Gastroesophageal sphincter (tissue), 4 donors: ENCODE measurements around the gene CSMD2. TPM values are rescaled to one million over a fixed set of nuclear protein-coding genes. Genes with fewer than 3 reads are reported as not detected.

Experiments used
- ATAC-seq: fragments of 150-250 bp; one replicate; pipeline ENCODE4 v1.9.1; 2016; ENCODE audit warnings: mild to moderate bottlenecking, moderate library complexity
- H3K27ac ChIP-seq, 4 donors: fragments of 200-600 bp; sonication (generic) in 3 of 4; 1 replicate in 3 of 4; 2 replicates in 1 of 4; pipeline ENCODE4 v1.5.1; 2016 to 2019
- H3K27me3 ChIP-seq: fragments of 200-600 bp; sonication (generic); one replicate; pipeline ENCODE4 v1.5.1; 2019
- H3K36me3 ChIP-seq, 2 donors: fragments of 200-600 bp; sonication (generic); one replicate each; pipeline ENCODE4 v1.5.1; 2019; ENCODE audit warnings: control low read depth in 1 of 2
- H3K4me1 ChIP-seq, 3 donors: fragments of 200-600 bp; sonication (generic); 1 replicate in 2 of 3; 2 replicates in 1 of 3; pipeline ENCODE4 v1.5.1; 2016 to 2019; ENCODE audit warnings: control low read depth in 2 of 3
- H3K4me3 ChIP-seq, 2 donors: fragments of 200-600 bp; sonication (generic); one replicate each; pipeline ENCODE4 v1.5.1; 2019; ENCODE audit warnings: mild to moderate bottlenecking in 1 of 2, moderate library complexity in 1 of 2
- H3K9me3 ChIP-seq, 3 donors: fragments of 200-600 bp; sonication (generic); one replicate each; pipeline ENCODE4 v1.5.1; 2017 to 2019; ENCODE audit warnings: control low read depth in 2 of 3
- CTCF ChIP-seq, 4 experiments: fragments of 200-600 bp in 2 of 4; fragments of 450-650 bp in 2 of 4; sonication (generic) in 1 of 4; IDR thresholded peaks; one replicate each; pipeline ENCODE4 v1.5.1; 2017 to 2019; ENCODE audit warnings: antibody characterized with exemption in 4 of 4, mild to moderate bottlenecking in 2 of 4, moderate library complexity in 2 of 4
- EP300 ChIP-seq: sonication (generic); formaldehyde crosslinking; IDR thresholded peaks from one replicate; pipeline ENCODE4 v1.6.1; 2017; ENCODE audit warnings: antibody characterized with exemption, mild to moderate bottlenecking
- POLR2A ChIP-seq, 2 donors: fragments of 450-650 bp; IDR thresholded peaks; one replicate each; pipeline ENCODE4 v1.6.1; 2017; ENCODE audit warnings: antibody characterized with exemption in 2 of 2, mild to moderate bottlenecking in 2 of 2, moderate library complexity in 1 of 2
- POLR2AphosphoS5 ChIP-seq: sonication (generic); formaldehyde crosslinking; IDR thresholded peaks from one replicate; pipeline ENCODE4 v1.6.1; 2017; ENCODE audit warnings: antibody characterized with exemption
- WGBS, 2 donors: methylation state at CpG; one replicate each; pipeline ENCODE4 v1.1.5; 2018; ENCODE audit warnings: low coverage in 1 of 2; 5-methylcytosine and 5-hydroxymethylcytosine counted together
- total RNA-seq, 4 donors: library from RNA; depleted of rRNA; stranded (reverse); fragments of >200 nt; gene quantifications; one replicate each; pipeline ENCODE4 v1.1.0, GENCODE V29; 2016

Gene CSMD2
- total RNA-seq, 4 donors from 2014 or later, result 0.22 to 2.5 (median 0.37) TPM

GRCh38 chr1:33714421-33714820 is 450.6 kb downstream of the CSMD2 start:
- Histone ChIP-seq H3K4me3 (no peak overlapping the region), H3K4me1 (no peaks in the 10 kb centered on the region), H3K27me3 (peaks cover 47% of the 10 kb centered on the region), H3K36me3 (no peaks in the 10 kb centered on the region), H3K9me3 (no peaks in the 10 kb centered on the region), H3K27ac (no peak overlapping the region)
- ATAC-seq, result no peak
- no peak for TF ChIP-seq POLR2AphosphoS5
- TF ChIP-seq CTCF (IDR thresholded peaks at IDR 0.05), result no peak
- no peak for TF ChIP-seq POLR2A (IDR thresholded peaks at IDR 0.05)
- TF ChIP-seq EP300, result no peak
- WGBS, 2 donors, result 70 to 98% methylated on average over 2 to 8 of the region's 18 CpGs

GRCh38 chr1:33713058-33713877 is 451.8 kb downstream of the CSMD2 start:
- H3K36me3 ChIP-seq, result no peaks in the 10 kb centered on the region
- no peaks in the 10 kb centered on the region for H3K4me1 ChIP-seq
- no peak overlapping the region for H3K4me3 ChIP-seq
- no peaks in the 10 kb centered on the region for H3K9me3 ChIP-seq
- no peak for ATAC-seq
- H3K27ac ChIP-seq, result no peak overlapping the region
- TF ChIP-seq POLR2AphosphoS5 (no peak), CTCF (IDR thresholded peaks at IDR 0.05) (no peak), EP300 (no peak), POLR2A (IDR thresholded peaks at IDR 0.05) (no peak)
- WGBS, 2 donors, result 54 to 57% methylated on average over 8 to 9 of the region's 9 CpGs
- peaks cover 55% of the 10 kb centered on the region for H3K27me3 ChIP-seq

DNA sequence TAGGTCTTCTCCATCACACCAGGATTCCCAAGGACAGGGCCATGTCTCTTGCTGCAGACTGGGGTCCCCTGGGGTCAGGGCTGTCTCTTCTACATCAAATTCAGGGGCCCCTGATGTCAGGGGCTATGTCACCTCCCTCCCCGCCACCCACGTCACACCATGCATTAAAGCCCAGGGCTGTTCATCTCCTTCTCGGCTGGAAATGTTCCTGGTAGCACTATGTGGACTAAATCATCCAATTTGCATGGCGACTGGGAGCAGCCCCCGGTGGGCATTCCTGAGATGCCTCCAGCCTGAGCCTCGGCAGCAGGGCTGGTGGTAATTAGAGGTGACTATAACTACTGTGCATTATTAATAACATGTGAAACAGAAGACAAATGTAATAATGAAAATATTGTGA is 452.8 kb downstream of the CSMD2 start:
- Histone ChIP-seq H3K36me3 (no peaks in the 10 kb centered on the region), H3K27me3 (peaks cover 59% of the 10 kb centered on the region), H3K27ac (no peak overlapping the region), H3K9me3 (no peaks in the 10 kb centered on the region), H3K4me3 (no peak overlapping the region), H3K4me1 (no peaks in the 10 kb centered on the region)
- no peak for ATAC-seq
- TF ChIP-seq EP300, result no peak
- WGBS, 2 donors, result 0% methylated on average over 1 of the region's 6 CpGs; no CpG with 5 or more reads in 1 of the 2 donors

GRCh38 chr1:33711511-33711910 is 453.5 kb downstream of the CSMD2 start:
- 50 to 63% methylated on average over 2 to 3 of the region's 6 CpGs for WGBS, 2 donors
- TF ChIP-seq POLR2A (IDR thresholded peaks at IDR 0.05), result no peak
- no peak for TF ChIP-seq POLR2AphosphoS5
- TF ChIP-seq EP300, result no peak
- TF ChIP-seq CTCF (IDR thresholded peaks at IDR 0.05), result no peak
- no peak overlapping the region for H3K27ac ChIP-seq
- H3K27me3 ChIP-seq, result peaks cover 65% of the 10 kb centered on the region
- no peaks in the 10 kb centered on the region for H3K9me3 ChIP-seq
- no peaks in the 10 kb centered on the region for H3K36me3 ChIP-seq
- no peak for ATAC-seq
- no peaks in the 10 kb centered on the region for H3K4me1 ChIP-seq
- no peak overlapping the region for H3K4me3 ChIP-seq

GRCh38 chr1:33710967-33711366 is 454.1 kb downstream of the CSMD2 start:
- no peaks in the 10 kb centered on the region for H3K9me3 ChIP-seq
- ATAC-seq, result no peak
- H3K4me3 ChIP-seq, result no peak overlapping the region
- 35 to 42% methylated on average over 2 of the region's 2 CpGs for WGBS, 2 donors
- H3K4me1 ChIP-seq, result no peaks in the 10 kb centered on the region
- H3K36me3 ChIP-seq, result no peaks in the 10 kb centered on the region
- no peak for TF ChIP-seq EP300
- no peak for TF ChIP-seq POLR2AphosphoS5
- TF ChIP-seq CTCF (IDR thresholded peaks at IDR 0.05), result no peak
- TF ChIP-seq POLR2A (IDR thresholded peaks at IDR 0.05), result no peak
- no peak overlapping the region for H3K27ac ChIP-seq
- peaks cover 63% of the 10 kb centered on the region for H3K27me3 ChIP-seq
